HepG2 (cell line): ENCODE results near the gene ZFAND2B. TPM values are rescaled to one million over a fixed set of nuclear protein-coding genes. Genes with fewer than 3 reads are reported as not detected.

Source experiments
- ATM ChIP-seq: fragments of 450-650 bp; IDR thresholded peaks from 2 replicates; pipeline ENCODE4 v1.7.1; 2017; ENCODE audit warnings: mild to moderate bottlenecking, borderline replicate concordance
- CEBPG ChIP-seq: IDR thresholded peaks from 2 replicates; pipeline ENCODE4 v1.6.1; 2016
- EHMT2 ChIP-seq: fragments of 200-600 bp; sonication (generic); IDR thresholded peaks from 2 replicates; pipeline ENCODE4 v1.7.0; 2017; ENCODE audit warnings: antibody characterized with exemption, low read depth, low read length, borderline replicate concordance
- ELF1 ChIP-seq: sonication (generic); formaldehyde crosslinking; IDR thresholded peaks from 2 replicates; pipeline ENCODE4 v1.4.0; 2020; ENCODE audit warnings: missing genetic modification reagents
- ELK4 ChIP-seq: sonication (generic); formaldehyde crosslinking; IDR thresholded peaks from 2 replicates; pipeline ENCODE4 v1.9.0; 2021; ENCODE audit warnings: missing genetic modification reagents, borderline replicate concordance
- ETV5 ChIP-seq: IDR thresholded peaks from 2 replicates; pipeline ENCODE4 v1.6.1; 2018; ENCODE audit warnings: missing biosample characterization, missing genetic modification reagents, inconsistent platforms, borderline replicate concordance
- FOXO1 ChIP-seq: sonication (generic); formaldehyde crosslinking; IDR thresholded peaks from 2 replicates; pipeline ENCODE4 v1.4.0; 2020; ENCODE audit warnings: missing genetic modification reagents
- FOXP1 ChIP-seq, 2 experiments: fragments of 450-650 bp in 1 of 2; IDR thresholded peaks; 2 replicates each; pipeline ENCODE4 v1.6.1; 2017 to 2018; ENCODE audit warnings: antibody characterized with exemption in 1 of 2
- HHEX ChIP-seq: IDR thresholded peaks from 2 replicates; pipeline ENCODE4 v1.6.1; 2016; ENCODE audit warnings: control low read depth
- HNF4A ChIP-seq: sonication (generic); formaldehyde crosslinking; IDR thresholded peaks from 2 replicates; pipeline ENCODE4 v1.4.0; 2020; ENCODE audit warnings: missing genetic modification reagents
- LCORL ChIP-seq, 2 experiments: fragments of 450-650 bp in 1 of 2; sonication (generic) in 1 of 2; formaldehyde crosslinking in 1 of 2; IDR thresholded peaks; 2 replicates each; pipeline versions ENCODE4 v1.5.0 to v1.6.1; 2017 to 2020; ENCODE audit warnings: antibody characterized with exemption in 1 of 2, missing genetic modification reagents in 1 of 2
- PHB2 ChIP-seq: fragments of 450-650 bp; IDR thresholded peaks from 2 replicates; pipeline ENCODE4 v1.6.1; 2018; ENCODE audit not compliant: partially characterized antibody
- PHF5A ChIP-seq: IDR thresholded peaks from one replicate; pipeline ENCODE4 v1.6.1; 2018; ENCODE audit warnings: low read depth, missing genetic modification reagents; ENCODE audit not compliant: unreplicated experiment
- PITX1 ChIP-seq: sonication (generic); formaldehyde crosslinking; IDR thresholded peaks from 2 replicates; pipeline ENCODE4 v1.5.1; 2020; ENCODE audit warnings: mild to moderate bottlenecking, missing genetic modification reagents
- RNF2 ChIP-seq: fragments of 450-650 bp; conservative IDR thresholded peaks from 2 replicates; pipeline ENCODE4 v1.6.1; 2016; ENCODE audit warnings: low read depth
- TEAD2 ChIP-seq: sonication (generic); formaldehyde crosslinking; IDR thresholded peaks from 2 replicates; pipeline ENCODE4 v1.9.0; 2021; ENCODE audit warnings: missing genetic modification reagents
- ZBTB14 ChIP-seq: sonication (generic); formaldehyde crosslinking; IDR thresholded peaks from 2 replicates; pipeline ENCODE4 v1.4.0; 2020; ENCODE audit warnings: missing genetic modification reagents
- ZNF33B ChIP-seq: sonication (generic); formaldehyde crosslinking; IDR thresholded peaks from 2 replicates; pipeline ENCODE4 v1.5.1; 2020; ENCODE audit warnings: mild to moderate bottlenecking, missing genetic modification reagents
- ZNF382 ChIP-seq: sonication (generic); formaldehyde crosslinking; IDR thresholded peaks from 2 replicates; pipeline ENCODE4 v1.5.0; 2020; ENCODE audit warnings: missing genetic modification reagents, mild to moderate bottlenecking, borderline replicate concordance
- ZNF740 ChIP-seq: sonication (generic); formaldehyde crosslinking; IDR thresholded peaks from 2 replicates; pipeline ENCODE4 v1.4.0; 2020; ENCODE audit warnings: missing genetic modification reagents
- ZSCAN30 ChIP-seq: sonication (generic); formaldehyde crosslinking; IDR thresholded peaks from 2 replicates; pipeline ENCODE4 v1.5.0; 2020; ENCODE audit warnings: mild to moderate bottlenecking, missing genetic modification reagents
- polyA plus RNA-seq, 8 experiments: library from polyadenylated mRNA; depleted of rRNA in 3 of 8; stranded (reverse) in 7 of 8; unstranded in 1 of 8; fragments of >200 nt; fragmentation: Illumina TruSeq in 4 of 8; extraction: Trizol in 4 of 8; gene quantifications; 2 replicates each; pipeline versions ENCODE4 v1.2.1 to v1.2.3, GENCODE V29; 2011 to 2016; ENCODE audit warnings: low read depth in 4 of 8, missing spikeins in 1 of 8, mixed read lengths in 1 of 8; ENCODE audit not compliant: insufficient read depth in 1 of 8
- total RNA-seq, 5 experiments: library from RNA; depleted of rRNA; stranded (reverse); fragments of >200 nt; fragmentation: Illumina TruSeq; extraction: Trizol; gene quantifications; 2 replicates each; pipeline ENCODE4 v1.2.3, GENCODE V29; 2016; ENCODE audit warnings: low read depth in 1 of 5
- TF ChIP-seq, protein P1 (sequence below): sonication (generic); formaldehyde crosslinking; IDR thresholded peaks from 2 replicates; pipeline ENCODE4 v1.9.0; 2021; ENCODE audit warnings: missing genetic modification reagents, borderline replicate concordance
- TF ChIP-seq, protein P2 (sequence below): sonication (generic); formaldehyde crosslinking; IDR thresholded peaks from 2 replicates; pipeline ENCODE4 v1.4.0; 2020; ENCODE audit warnings: missing genetic modification reagents

ZFAND2B gene
- total and polyA plus RNA-seq, 2 of the 13 experiments (the other 11 are each of a cell fraction or from before 2014, with no cell fraction given) = 53.3 to 115 TPM

DNA sequence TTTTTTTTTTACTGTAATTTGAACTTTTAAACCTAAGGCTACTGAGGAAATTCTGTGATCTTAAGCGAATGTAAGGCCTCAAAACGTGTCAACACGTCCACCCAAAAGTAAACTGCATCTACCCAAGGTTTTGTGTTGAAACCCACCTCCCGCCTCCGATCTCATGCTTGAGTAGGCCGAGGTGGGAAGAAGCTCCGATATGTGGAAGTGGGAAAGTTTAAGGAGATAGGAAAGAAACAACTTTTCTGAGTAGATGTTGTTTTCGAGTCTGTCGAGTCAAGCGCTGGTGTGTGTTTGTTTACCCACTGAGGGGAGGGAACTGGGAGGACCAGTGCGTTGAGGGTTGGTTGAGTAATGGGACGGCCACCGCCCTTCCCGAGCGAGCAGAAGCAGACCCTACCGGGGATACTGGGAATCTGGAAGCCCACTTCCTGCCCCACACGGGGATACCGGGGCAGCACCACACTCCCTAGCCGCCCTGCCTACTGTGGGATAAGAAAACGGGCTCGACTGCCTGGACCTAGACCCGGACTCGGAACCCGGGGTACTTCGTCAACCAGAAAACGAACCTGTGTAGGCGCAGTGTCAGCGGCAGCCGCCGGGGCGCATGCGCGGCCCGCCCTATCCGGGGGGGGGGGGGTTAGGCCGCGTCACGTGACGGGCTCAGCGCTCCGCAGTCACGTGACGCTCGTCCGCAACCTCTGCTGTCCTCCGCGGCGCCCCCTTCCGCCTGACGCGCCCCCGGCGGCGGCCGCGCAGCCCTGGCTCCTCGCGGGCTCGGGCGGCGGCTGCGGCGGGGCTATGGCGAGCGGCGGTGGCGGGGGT is 28.8 kb upstream of the ZFAND2B start, which contains the start of gene RETREG2 (continued):
- TF ChIP-seq, protein P1, sequence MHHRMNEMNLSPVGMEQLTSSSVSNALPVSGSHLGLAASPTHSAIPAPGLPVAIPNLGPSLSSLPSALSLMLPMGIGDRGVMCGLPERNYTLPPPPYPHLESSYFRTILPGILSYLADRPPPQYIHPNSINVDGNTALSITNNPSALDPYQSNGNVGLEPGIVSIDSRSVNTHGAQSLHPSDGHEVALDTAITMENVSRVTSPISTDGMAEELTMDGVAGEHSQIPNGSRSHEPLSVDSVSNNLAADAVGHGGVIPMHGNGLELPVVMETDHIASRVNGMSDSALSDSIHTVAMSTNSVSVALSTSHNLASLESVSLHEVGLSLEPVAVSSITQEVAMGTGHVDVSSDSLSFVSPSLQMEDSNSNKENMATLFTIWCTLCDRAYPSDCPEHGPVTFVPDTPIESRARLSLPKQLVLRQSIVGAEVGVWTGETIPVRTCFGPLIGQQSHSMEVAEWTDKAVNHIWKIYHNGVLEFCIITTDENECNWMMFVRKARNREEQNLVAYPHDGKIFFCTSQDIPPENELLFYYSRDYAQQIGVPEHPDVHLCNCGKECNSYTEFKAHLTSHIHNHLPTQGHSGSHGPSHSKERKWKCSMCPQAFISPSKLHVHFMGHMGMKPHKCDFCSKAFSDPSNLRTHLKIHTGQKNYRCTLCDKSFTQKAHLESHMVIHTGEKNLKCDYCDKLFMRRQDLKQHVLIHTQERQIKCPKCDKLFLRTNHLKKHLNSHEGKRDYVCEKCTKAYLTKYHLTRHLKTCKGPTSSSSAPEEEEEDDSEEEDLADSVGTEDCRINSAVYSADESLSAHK (CRISPR knock-in tag) = no peak
- TF ChIP-seq FOXP1 (IDR thresholded peaks at IDR 0.05) (peak; percentile 85), FOXP1 (CRISPR knock-in tag; IDR thresholded peaks at IDR 0.05) (peak; percentile 84), CEBPG (CRISPR knock-in tag) (peak; percentile 77), PHF5A (CRISPR knock-in tag) (no peak), ZNF382 (CRISPR knock-in tag) (no peak), HHEX (no peak), ZBTB14 (CRISPR knock-in tag) (0 out of 2 replicates have a peak, but pooled peaks have one; percentile 31), RNF2 (peak; percentile 75; the same call in 1 of the 2 replicates), ZSCAN30 (0 out of 2 replicates have a peak, but pooled peaks have one; percentile 26), FOXO1 (CRISPR knock-in tag) (peak; percentile 63; the same call in 1 of the 2 replicates), TEAD2 (CRISPR knock-in tag) (no peak), PHB2 (no peak), ELF1 (CRISPR knock-in tag) (peak; percentile 59), ELK4 (CRISPR knock-in tag) (0 out of 2 replicates have a peak, but pooled peaks have one; percentile 43), PITX1 (0 out of 2 replicates have a peak, but pooled peaks have one; percentile 46), EHMT2 (no peak), HNF4A (CRISPR knock-in tag) (no peak), ZNF33B (CRISPR knock-in tag) (no peak), ETV5 (CRISPR knock-in tag) (peak; percentile 51; the same call in 1 of the 2 replicates), ATM (no peak), ZNF740 (CRISPR knock-in tag) (peak; percentile 99), LCORL (IDR thresholded peaks at IDR 0.05) (no peak), LCORL (CRISPR knock-in tag; IDR thresholded peaks at IDR 0.05) (peak; percentile 86)
- TF ChIP-seq, protein P2, sequence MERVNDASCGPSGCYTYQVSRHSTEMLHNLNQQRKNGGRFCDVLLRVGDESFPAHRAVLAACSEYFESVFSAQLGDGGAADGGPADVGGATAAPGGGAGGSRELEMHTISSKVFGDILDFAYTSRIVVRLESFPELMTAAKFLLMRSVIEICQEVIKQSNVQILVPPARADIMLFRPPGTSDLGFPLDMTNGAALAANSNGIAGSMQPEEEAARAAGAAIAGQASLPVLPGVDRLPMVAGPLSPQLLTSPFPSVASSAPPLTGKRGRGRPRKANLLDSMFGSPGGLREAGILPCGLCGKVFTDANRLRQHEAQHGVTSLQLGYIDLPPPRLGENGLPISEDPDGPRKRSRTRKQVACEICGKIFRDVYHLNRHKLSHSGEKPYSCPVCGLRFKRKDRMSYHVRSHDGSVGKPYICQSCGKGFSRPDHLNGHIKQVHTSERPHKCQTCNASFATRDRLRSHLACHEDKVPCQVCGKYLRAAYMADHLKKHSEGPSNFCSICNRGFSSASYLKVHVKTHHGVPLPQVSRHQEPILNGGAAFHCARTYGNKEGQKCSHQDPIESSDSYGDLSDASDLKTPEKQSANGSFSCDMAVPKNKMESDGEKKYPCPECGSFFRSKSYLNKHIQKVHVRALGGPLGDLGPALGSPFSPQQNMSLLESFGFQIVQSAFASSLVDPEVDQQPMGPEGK (CRISPR knock-in tag) = peak; percentile 73
